Middle frontal gyrus (tissue), 1 donor: ENCODE measurements around the gene KIAA1217.

Experiments used
- DNase-seq: peaks from one replicate; pipeline ENCODE4 v3.0.0-alpha.2; 2015; ENCODE audit warnings: low spot score; ENCODE audit errors: extremely low spot score

Gene KIAA1217

GRCh38 chr10:24246365-24246764 lies 37.4 kb downstream of the KIAA1217 start:
- no peak for DNase-seq

GRCh38 chr10:24247841-24248240 lies 38.9 kb downstream of the KIAA1217 start:
- no peak for DNase-seq

GRCh38 chr10:24249829-24250415 lies 41.0 kb downstream of the KIAA1217 start:
- DNase-seq: no peak

GRCh38 chr10:24251547-24251946 lies 42.6 kb downstream of the KIAA1217 start:
- no peak for DNase-seq

GRCh38 chr10:24254180-24254579 lies 45.2 kb downstream of the KIAA1217 start:
- DNase-seq: no peak

GRCh38 chr10:24255115-24255880 lies 46.4 kb downstream of the KIAA1217 start:
- no peak for DNase-seq

GRCh38 chr10:24255881-24256311 lies 47.0 kb downstream of the KIAA1217 start:
- DNase-seq: no peak

GRCh38 chr10:24256619-24257107 lies 47.7 kb downstream of the KIAA1217 start:
- DNase-seq: no peak

GRCh38 chr10:24257588-24257987 lies 48.6 kb downstream of the KIAA1217 start:
- no peak for DNase-seq

GRCh38 chr10:24259365-24260130 lies 50.6 kb downstream of the KIAA1217 start:
- DNase-seq: no peak

GRCh38 chr10:24261627-24262026 lies 52.7 kb downstream of the KIAA1217 start:
- DNase-seq: no peak

GRCh38 chr10:24262929-24263590 lies 54.1 kb downstream of the KIAA1217 start:
- no peak for DNase-seq

- DNase-seq: no peak
Measured at GRCh38 chr10:24269476-24269875, 60.5 kb downstream of the KIAA1217 start.

GRCh38 chr10:24272374-24272773 lies 63.4 kb downstream of the KIAA1217 start:
- DNase-seq: no peak

- DNase-seq: no peak
Measured at GRCh38 chr10:24277277-24277676, 68.3 kb downstream of the KIAA1217 start.

GRCh38 chr10:24277771-24278170 lies 68.8 kb downstream of the KIAA1217 start:
- DNase-seq: no peak

GRCh38 chr10:24278176-24278889 lies 69.4 kb downstream of the KIAA1217 start:
- DNase-seq: no peak

- DNase-seq: no peak
Measured at GRCh38 chr10:24279166-24279565, 70.2 kb downstream of the KIAA1217 start.

GRCh38 chr10:24287559-24288195 lies 78.7 kb downstream of the KIAA1217 start:
- DNase-seq: no peak

GRCh38 chr10:24288581-24288980 lies 79.6 kb downstream of the KIAA1217 start:
- DNase-seq: no peak
